H1 (cell line): ENCODE data around the gene SMAGP. TPM values are rescaled to one million over a fixed set of nuclear protein-coding genes. Genes with fewer than 3 reads are reported as not detected.

Experiments
- CTCF ChIA-PET: fragments of 300-600 bp; sonication (Branson Sonifier 250); formaldehyde crosslinking; loops from one replicate; lab custom pipeline; 2021; ENCODE audit not compliant: partially characterized antibody; lab: Charles Lee
- POLR2A ChIA-PET: fragments of 300-600 bp; sonication (Branson Sonifier 250); formaldehyde crosslinking; loops from one replicate; lab custom pipeline; 2021; ENCODE audit warnings: inconsistent platforms; ENCODE audit not compliant: partially characterized antibody; lab: Charles Lee
- DNase-seq, 2 experiments: peaks; one replicate each; pipeline versions ENCODE4 v3.0.0 to v3.0.0-alpha.2; 2010 to 2022; ENCODE audit warnings: low spot score in 2 of 2, low read depth in 1 of 2, mixed read lengths in 1 of 2
- FAIRE-seq: peaks from 2 replicates; lab custom pipeline; 2011; peaks lifted over from hg19 to GRCh38; lab: Jason Lieb, UNC
- H2AFZ ChIP-seq: 2 replicates; pipeline ENCODE4 v1.8.1; 2012; ENCODE audit warnings: low read length, inconsistent platforms
- H2AK5ac ChIP-seq: 2 replicates; pipeline ENCODE4 v1.6.1; 2013; ENCODE audit warnings: low read depth, low read length
- H2BK120ac ChIP-seq: replicated peaks from 2 replicates; pipeline ENCODE3; 2013; ENCODE audit warnings: low read depth, low read length, inconsistent platforms
- H2BK12ac ChIP-seq: 2 replicates; pipeline ENCODE4 v1.6.1; 2013; ENCODE audit warnings: low read depth, low read length
- H2BK15ac ChIP-seq: 2 replicates; pipeline ENCODE4 v1.6.1; 2013; ENCODE audit warnings: low read length
- H2BK20ac ChIP-seq: 2 replicates; pipeline ENCODE4 v1.6.1; 2013; ENCODE audit warnings: low read length
- H2BK5ac ChIP-seq: 2 replicates; pipeline ENCODE4 v1.6.1; 2013; ENCODE audit warnings: low read depth, low read length
- H3K14ac ChIP-seq: 2 replicates; pipeline ENCODE4 v1.6.1; 2013; ENCODE audit warnings: inconsistent platforms; ENCODE audit not compliant: insufficient read length
- H3K18ac ChIP-seq: 2 replicates; pipeline ENCODE4 v1.6.1; 2013; ENCODE audit warnings: low read length; ENCODE audit errors: extremely low read depth
- H3K23ac ChIP-seq: 2 replicates; pipeline ENCODE4 v1.6.1; 2013; ENCODE audit warnings: inconsistent platforms; ENCODE audit not compliant: insufficient read length
- H3K23me2 ChIP-seq: 2 replicates; pipeline ENCODE4 v1.6.1; 2013; ENCODE audit warnings: low read depth, low read length
- H3K27ac ChIP-seq: 2 replicates; pipeline ENCODE4 v1.6.1; 2011; ENCODE audit warnings: low read depth, low read length, inconsistent platforms
- H3K27me3 ChIP-seq, 4 experiments: replicated peaks in 1 of 4; 1 replicate in 1 of 4; 2 replicates in 3 of 4; pipeline versions ENCODE4 v1.6.1 to v1.8.1; 2011 to 2013; ENCODE audit warnings: low read length in 3 of 4, mild to moderate bottlenecking in 3 of 4, inconsistent platforms in 2 of 4, mixed read lengths in 2 of 4, moderate library complexity in 1 of 4; ENCODE audit not compliant: control insufficient read depth in 3 of 4, insufficient read depth in 3 of 4; ENCODE audit errors: extremely low read depth in 1 of 4
- H3K36me3 ChIP-seq, 4 experiments: 2 replicates each; pipeline versions ENCODE4 v1.6.1 to v1.8.1; 2011 to 2013; ENCODE audit warnings: mild to moderate bottlenecking in 4 of 4, low read length in 3 of 4, moderate library complexity in 2 of 4, control low read depth in 1 of 4, inconsistent platforms in 1 of 4; ENCODE audit not compliant: insufficient read depth in 4 of 4, control insufficient read depth in 2 of 4
- H3K4ac ChIP-seq: replicated peaks from 2 replicates; pipeline ENCODE3; 2013; ENCODE audit warnings: low read length, low read depth, mixed read lengths, inconsistent platforms; ENCODE audit not compliant: insufficient read length
- H3K4me1 ChIP-seq, 4 experiments: replicated peaks in 1 of 4; 1 replicate in 1 of 4; 2 replicates in 3 of 4; pipeline versions ENCODE4 v1.6.1 to v1.8.1; 2011 to 2013; ENCODE audit warnings: low read length in 3 of 4, inconsistent platforms in 2 of 4, mixed read lengths in 1 of 4; ENCODE audit not compliant: insufficient read depth in 4 of 4, control insufficient read depth in 3 of 4
- H3K4me2 ChIP-seq, 2 experiments: 2 replicates each; pipeline versions ENCODE4 v1.6.1 to v1.8.1; 2011 to 2013; ENCODE audit warnings: low read depth in 2 of 2, low read length in 2 of 2, control low read depth in 1 of 2, inconsistent platforms in 1 of 2, mild to moderate bottlenecking in 1 of 2; ENCODE audit not compliant: insufficient read depth in 1 of 2
- H3K4me3 ChIP-seq, 4 experiments: fragments of 200-600, 300-600 bp in 1 of 4; sonication (generic), shearing (Covaris generic), sonication (Bioruptor Twin) in 1 of 4; 2 replicates each; pipeline versions ENCODE4 v1.5.1 to v1.8.1; 2011 to 2016; ENCODE audit warnings: low read length in 4 of 4, low read depth in 3 of 4, control low read depth in 2 of 4, inconsistent platforms in 2 of 4, mild to moderate bottlenecking in 2 of 4, mixed read lengths in 1 of 4, moderate library complexity in 1 of 4; ENCODE audit not compliant: insufficient read depth in 2 of 4; ENCODE audit errors: extremely low read depth in 1 of 4
- H3K56ac ChIP-seq: replicated peaks from 2 replicates; pipeline ENCODE3; 2013; ENCODE audit warnings: low read depth, mild to moderate bottlenecking, mixed read lengths, low read length, inconsistent platforms; ENCODE audit not compliant: insufficient read length
- H3K79me1 ChIP-seq: 2 replicates; pipeline ENCODE4 v1.6.1; 2013; ENCODE audit warnings: low read depth, low read length, control low read depth
- H3K79me2 ChIP-seq, 2 experiments: 2 replicates each; pipeline versions ENCODE4 v1.6.1 to v1.8.1; 2012 to 2013; ENCODE audit warnings: low read length in 2 of 2, mild to moderate bottlenecking in 2 of 2, inconsistent platforms in 1 of 2; ENCODE audit not compliant: insufficient read depth in 2 of 2, control insufficient read depth in 1 of 2
- H3K9ac ChIP-seq, 4 experiments: replicated peaks in 1 of 4; 1 replicate in 1 of 4; 2 replicates in 3 of 4; pipeline versions ENCODE4 v1.6.1 to v1.8.1; 2011 to 2013; ENCODE audit warnings: low read depth in 3 of 4, low read length in 3 of 4, control low read depth in 2 of 4, mild to moderate bottlenecking in 2 of 4, moderate library complexity in 2 of 4, inconsistent platforms in 1 of 4; ENCODE audit errors: extremely low read depth in 1 of 4
- H3K9me3 ChIP-seq, 2 experiments: 2 replicates each; pipeline versions ENCODE4 v1.6.1 to v1.8.1; 2012 to 2013; ENCODE audit warnings: mild to moderate bottlenecking in 2 of 2, moderate library complexity in 2 of 2, control low read depth in 1 of 2, inconsistent platforms in 1 of 2, low read depth in 1 of 2, low read length in 1 of 2, mixed read lengths in 1 of 2; ENCODE audit not compliant: insufficient read depth in 2 of 2
- H4K20me1 ChIP-seq, 2 experiments: replicated peaks in 1 of 2; 2 replicates each; pipeline versions ENCODE3 to v1.8.1; 2011 to 2013; ENCODE audit warnings: inconsistent platforms in 2 of 2, low read length in 2 of 2, mild to moderate bottlenecking in 1 of 2; ENCODE audit not compliant: insufficient read depth in 2 of 2, control insufficient read depth in 1 of 2
- H4K5ac ChIP-seq: 2 replicates; pipeline ENCODE4 v1.6.1; 2013; ENCODE audit warnings: low read length, low read depth, mixed read lengths, inconsistent platforms; ENCODE audit not compliant: insufficient read length
- H4K8ac ChIP-seq: 2 replicates; pipeline ENCODE4 v1.8.0; 2013; ENCODE audit warnings: mild to moderate bottlenecking, moderate library complexity, low read length, inconsistent platforms; ENCODE audit not compliant: insufficient read depth; ENCODE audit errors: extremely low read depth
- H4K91ac ChIP-seq: replicated peaks from 2 replicates; pipeline ENCODE3; 2013; ENCODE audit warnings: low read length, mixed read lengths, inconsistent platforms; ENCODE audit not compliant: insufficient read length
- CBX8 ChIP-seq: fragments of 300-800, 300-1000 bp; sonication (generic); IDR thresholded peaks from 2 replicates; pipeline ENCODE4 v1.7.1; 2016; ENCODE audit warnings: low read depth, low read length, borderline replicate concordance
- CEBPB ChIP-seq: IDR thresholded peaks from 2 replicates; pipeline ENCODE4 v1.6.1; 2012; ENCODE audit warnings: low read depth, low read length
- EGR1 ChIP-seq: IDR thresholded peaks from 2 replicates; pipeline ENCODE4 v1.6.1; 2011; ENCODE audit warnings: low read depth, low read length, borderline replicate concordance
- EP300 ChIP-seq, 2 experiments: IDR thresholded peaks; 1 replicate in 1 of 2; 2 replicates in 1 of 2; pipeline ENCODE4 v1.6.1; 2011 to 2012; ENCODE audit warnings: low read depth in 2 of 2, low read length in 2 of 2, mild to moderate bottlenecking in 2 of 2, borderline replicate concordance in 1 of 2, inconsistent platforms in 1 of 2, moderate library complexity in 1 of 2
- GABPA ChIP-seq: IDR thresholded peaks from 2 replicates; pipeline ENCODE4 v1.6.1; 2011; ENCODE audit warnings: mild to moderate bottlenecking, low read length, moderate library complexity, borderline replicate concordance; ENCODE audit not compliant: insufficient read depth
- GTF2F1 ChIP-seq: IDR thresholded peaks from 2 replicates; pipeline ENCODE4 v1.6.1; 2012; ENCODE audit warnings: low read depth, low read length, improper control_type of control experiment, borderline replicate concordance
- JUN ChIP-seq: IDR thresholded peaks from 2 replicates; pipeline ENCODE4 v1.6.1; 2011; ENCODE audit warnings: low read depth, mild to moderate bottlenecking, improper control_type of control experiment, low read length
- KDM4A ChIP-seq: IDR thresholded peaks from one replicate; pipeline ENCODE4 v1.7.1; 2012; ENCODE audit warnings: low read depth, mild to moderate bottlenecking, moderate library complexity, low read length, inconsistent platforms; ENCODE audit not compliant: severe bottlenecking
- KDM5A ChIP-seq: fragments of 200-600 bp; IDR thresholded peaks from 2 replicates; pipeline ENCODE4 v1.7.1; 2012; ENCODE audit warnings: mild to moderate bottlenecking, low read length, inconsistent platforms, mixed read lengths
- POU5F1 ChIP-seq: IDR thresholded peaks from 2 replicates; pipeline ENCODE4 v1.6.1; 2011; ENCODE audit warnings: low read depth, mild to moderate bottlenecking, low read length, moderate library complexity
- RAD21 ChIP-seq, 2 experiments: IDR thresholded peaks in 1 of 2; conservative IDR thresholded peaks in 1 of 2; 2 replicates each; pipeline ENCODE4 v1.6.1; 2011; ENCODE audit warnings: low read depth in 2 of 2, low read length in 2 of 2, improper control_type of control experiment in 1 of 2, inconsistent platforms in 1 of 2, mild to moderate bottlenecking in 1 of 2, moderate library complexity in 1 of 2
- RFX5 ChIP-seq: IDR thresholded peaks from 2 replicates; pipeline ENCODE4 v1.6.1; 2011; ENCODE audit warnings: low read depth, low read length, improper control_type of control experiment, borderline replicate concordance
- TAF1 ChIP-seq: IDR thresholded peaks from 2 replicates; pipeline ENCODE4 v1.6.1; 2011; ENCODE audit warnings: mild to moderate bottlenecking, low read depth, low read length
- TBP ChIP-seq: IDR thresholded peaks from 2 replicates; pipeline ENCODE4 v1.6.1; 2011; ENCODE audit warnings: low read depth, low read length, improper control_type of control experiment
- WGBS, 2 experiments: shearing (Covaris generic) in 1 of 2; methylation state at CpG; one replicate each; pipeline versions ENCODE4 v1.1.6 to v1.1.7; 2013 to 2015; ENCODE audit warnings: low lambda C conversion rate in 2 of 2, mixed read lengths in 2 of 2, inconsistent platforms in 1 of 2, low coverage in 1 of 2, missing lambda C conversion rate in 1 of 2; ENCODE audit not compliant: insufficient replicate concordance in 2 of 2, insufficient coverage in 1 of 2, insufficient read length in 1 of 2; ENCODE audit errors: extremely low coverage in 1 of 2, missing lambda C conversion rate in 1 of 2; 5-methylcytosine and 5-hydroxymethylcytosine counted together
- polyA plus RNA-seq, 7 experiments: library from polyadenylated mRNA; depleted of rRNA in 3 of 7; stranded (reverse) in 5 of 7; unstranded in 2 of 7; fragments of >200 nt in 5 of 7; fragments of 200-250 nt in 2 of 7; gene quantifications; 1 replicate in 5 of 7; 2 replicates in 1 of 7; 4 replicates in 1 of 7; pipeline versions ENCODE4 v1.2.1 to v1.2.3, GENCODE V29; 2011 to 2013; ENCODE audit warnings: missing spikeins in 2 of 7, mixed read lengths in 2 of 7
- total RNA-seq: library from RNA; stranded (reverse); fragmentation: NEBNext Ultra II Directional; extraction: Animal tissue kit (Norgen Biotek cat#: 25700); gene quantifications from 2 replicates; pipeline ENCODE4 v1.2.1, GENCODE V29; 2021

SMAGP gene
- total and polyA plus RNA-seq, 2 of the 8 experiments (the other 6 are each of a cell fraction or from before 2014, with no cell fraction given), result 9.4 to 12.7 TPM

DNA sequence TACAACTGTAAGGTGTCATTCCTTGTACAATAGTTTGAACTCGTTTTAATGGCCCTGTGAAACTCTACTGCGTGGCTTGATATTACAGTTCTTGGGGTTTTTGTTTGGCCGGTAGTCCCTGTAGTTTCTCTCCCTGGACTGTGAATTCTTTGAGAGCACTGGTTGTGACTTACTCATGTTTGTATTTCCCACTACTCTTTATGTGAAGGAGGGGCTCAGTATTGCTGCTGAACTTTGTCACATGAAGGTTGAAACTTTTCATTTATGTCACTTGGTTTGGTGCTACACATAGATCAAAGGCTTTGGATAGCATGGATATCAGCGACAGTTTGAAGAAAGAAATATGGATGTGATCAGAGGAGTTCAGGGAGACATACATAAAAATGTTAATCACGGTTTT is 50.9 kb downstream of the SMAGP start:
- Histone ChIP-seq H3K4me3 (peak overlapping the region in 1 of 4 experiments; percentile 85; a peak in 1 of 8 replicates), H4K5ac (no peak overlapping the region), H2BK15ac (no peak overlapping the region), H2AK5ac (no peak overlapping the region), H3K79me1 (no peaks in the 10 kb centered on the region; the same call in 1 of the 2 replicates), H4K20me1 (no peaks in the 10 kb centered on the region), H3K18ac (no peak overlapping the region), H3K4ac (no peak overlapping the region), H3K27me3 (no peaks in the 10 kb centered on the region), H3K36me3 (no peaks in the 10 kb centered on the region), H2BK120ac (no peak overlapping the region), H4K91ac (no peak overlapping the region), H3K9me3 (no peaks in the 10 kb centered on the region), H3K4me2 (peak overlapping the region; percentile 76), H2BK5ac (no peak overlapping the region), H3K27ac (no peak overlapping the region), H2BK12ac (no peak overlapping the region), H3K14ac (no peak overlapping the region), H3K9ac (no peak overlapping the region), H2BK20ac (no peak overlapping the region), H3K56ac (no peak overlapping the region), H2AFZ (no peak overlapping the region), H3K79me2 (peaks cover 0 to 5% of the 10 kb centered on the region in 2 experiments; a peak in 1 of 4 replicates), H4K8ac (no peak overlapping the region), H3K23me2 (peaks cover 10% of the 10 kb centered on the region; the same call in 1 of the 2 replicates), H3K4me1 (peaks cover 0 to 10% (median 7%) of the 10 kb centered on the region in 4 experiments; a peak in 5 of 7 replicates), H3K23ac (no peak overlapping the region)
- CTCF ChIA-PET, result interaction anchor here (1.0 to 2.5 kb wide), 6 partner anchors 11 to 122 kb away, joined by 3 to 14 read pairs (median 5); no protein-coding TSS in a partner anchor
- POLR2A ChIA-PET, result interaction anchor here (1.0 to 2.6 kb wide), 7 partner anchors 11 to 137 kb away, joined by 3 to 22 read pairs (median 11); partner anchors contain the start of genes CSRNP2 and DAZAP2
- DNase-seq (no peak), FAIRE-seq (no peak)
- 84% methylated on average over 5 of the region's 5 CpGs; no CpG with 5 or more reads in 1 of the 2 experiments for WGBS, 2 experiments
- no peak for TF ChIP-seq KDM5A
- no peak for TF ChIP-seq JUN
- TF ChIP-seq TBP, result no peak
- TF ChIP-seq GABPA, result no peak
- no peak for TF ChIP-seq TAF1
- no peak for TF ChIP-seq EP300 (IDR thresholded peaks at IDR 0.05; ENCODE audit: borderline replicate concordance in 1 of 2, low read depth in 2 of 2, low read length in 2 of 2)
- no peak for TF ChIP-seq CEBPB
- no peak for TF ChIP-seq RAD21 (IDR thresholded peaks at IDR 0.05 in 1 of 2, conservative IDR thresholded peaks at IDR 0.05 in 1 of 2; ENCODE audit: low read depth in 2 of 2, low read length in 2 of 2)
- no peak for TF ChIP-seq RFX5
- TF ChIP-seq EGR1, result no peak
- no peak for TF ChIP-seq CBX8
- no peak for TF ChIP-seq KDM4A
- no peak for TF ChIP-seq POU5F1
- TF ChIP-seq GTF2F1, result no peak
